Measurements from ENCODE around the gene C1orf53. TPM values are rescaled to one million over a fixed set of nuclear protein-coding genes. Genes with fewer than 3 reads are reported as not detected.

Gene C1orf53
- total RNA-seq, 1 experiment from 2014 or later: 1.4 TPM

DNA sequence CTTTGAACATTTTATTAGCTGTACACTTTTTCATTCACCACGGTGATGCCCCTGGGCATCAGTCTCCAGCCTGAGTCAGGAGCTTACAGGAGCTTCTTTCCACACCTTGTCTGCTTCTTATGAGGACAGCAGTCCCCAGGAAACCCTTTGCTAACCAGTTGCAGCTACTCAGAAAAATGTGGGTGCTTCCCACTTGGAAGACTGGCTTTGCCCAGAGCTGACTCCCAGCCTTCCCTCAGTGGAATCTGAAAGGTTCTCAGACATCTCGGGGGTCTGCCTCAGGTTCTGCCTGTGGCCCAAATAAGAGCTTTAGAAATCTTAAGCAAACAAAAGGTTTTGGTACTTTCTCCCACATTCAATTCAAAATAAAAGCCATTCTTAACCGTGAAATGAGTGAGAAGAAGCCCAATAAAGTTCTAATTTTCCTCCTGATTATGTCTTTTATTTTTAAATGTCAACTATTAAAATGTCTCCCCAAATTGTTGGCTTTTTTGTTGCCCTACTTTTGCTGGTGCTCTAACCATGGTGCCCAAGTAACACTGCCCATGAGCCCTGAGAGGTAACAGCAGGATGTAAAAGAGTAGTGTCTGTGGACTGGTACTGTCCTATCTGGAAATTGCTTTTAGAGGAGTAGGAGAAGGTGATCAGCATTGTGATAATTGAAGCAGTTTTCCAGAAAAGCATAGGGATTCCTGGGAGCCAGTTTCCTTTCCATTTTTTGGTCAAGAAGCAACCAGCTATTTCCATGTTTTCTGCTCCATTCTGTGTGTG lies 5.6 kb downstream of the C1orf53 start:
- H3K27me3 ChIP-seq (replicated peaks; ENCODE audit: insufficient read depth, low read depth, low read length, poor library complexity): peaks cover 86% of the 10 kb centered on the region
- intact Hi-C loops (cut with micrococcal nuclease; ENCODE audit: unreplicated experiment): no loop called here
- BruUV-seq (replicated peaks): no TSS peak

DNA sequence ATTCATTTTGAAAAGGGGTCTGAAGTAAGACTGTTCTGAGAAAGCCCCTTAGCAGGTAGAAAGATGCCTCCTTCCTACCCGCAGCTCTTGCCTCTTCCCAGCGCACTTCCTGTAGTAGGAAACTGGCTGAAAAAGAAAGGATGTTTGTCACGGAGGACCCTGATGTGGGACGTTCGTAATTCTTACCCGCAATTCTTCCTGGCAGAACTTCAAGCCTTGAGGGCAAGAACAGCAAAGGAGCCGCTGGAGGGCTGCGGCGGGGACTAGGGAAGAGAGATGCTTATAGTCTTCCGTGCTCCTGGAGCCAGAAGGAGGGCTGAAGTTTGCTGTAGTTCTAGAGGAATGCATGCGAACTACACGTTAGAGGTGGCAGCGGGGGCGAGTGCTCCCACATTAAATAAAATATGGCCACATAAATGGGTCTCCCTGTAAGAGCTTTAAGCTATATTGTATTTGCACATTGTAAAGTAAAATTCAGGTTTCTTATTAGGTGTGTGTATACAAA lies 6.3 kb downstream of the C1orf53 start:
- Histone ChIP-seq H3K9me3 (ENCODE audit: low read depth, low read length, poor library complexity, severe bottlenecking) (no peaks in the 10 kb centered on the region), H3K27me3 (replicated peaks; ENCODE audit: insufficient read depth, low read depth, low read length, poor library complexity) (peaks cover 94% of the 10 kb centered on the region), H3K4me1 (ENCODE audit: insufficient read depth, low read length, poor library complexity, severe bottlenecking) (peaks cover 14% of the 10 kb centered on the region), H3K4me3 (ENCODE audit: low read depth, low read length, poor library complexity, severe bottlenecking) (no peak overlapping the region), H3K36me3 (ENCODE audit: insufficient read depth, low read length, poor library complexity, severe bottlenecking) (no peaks in the 10 kb centered on the region), H3K27ac (ENCODE audit: low read depth, low read length, poor library complexity, severe bottlenecking) (no peak overlapping the region)
- ChIA-PET CTCF (no interaction called here), POLR2A (ENCODE audit: low non-redundant PET) (no interaction called here)
- intact Hi-C loops (cut with micrococcal nuclease; ENCODE audit: unreplicated experiment): no loop called here
- DNase-seq (ENCODE audit: low spot score): peak; percentile 21
- no TSS peak for BruUV-seq (replicated peaks)
- TF ChIP-seq EZH2 (IDR thresholded peaks at IDR 0.05; ENCODE audit: borderline replicate concordance, low read depth, low read length, poor library complexity, severe bottlenecking): peak; percentile 66
- TF ChIP-seq, protein P1, sequence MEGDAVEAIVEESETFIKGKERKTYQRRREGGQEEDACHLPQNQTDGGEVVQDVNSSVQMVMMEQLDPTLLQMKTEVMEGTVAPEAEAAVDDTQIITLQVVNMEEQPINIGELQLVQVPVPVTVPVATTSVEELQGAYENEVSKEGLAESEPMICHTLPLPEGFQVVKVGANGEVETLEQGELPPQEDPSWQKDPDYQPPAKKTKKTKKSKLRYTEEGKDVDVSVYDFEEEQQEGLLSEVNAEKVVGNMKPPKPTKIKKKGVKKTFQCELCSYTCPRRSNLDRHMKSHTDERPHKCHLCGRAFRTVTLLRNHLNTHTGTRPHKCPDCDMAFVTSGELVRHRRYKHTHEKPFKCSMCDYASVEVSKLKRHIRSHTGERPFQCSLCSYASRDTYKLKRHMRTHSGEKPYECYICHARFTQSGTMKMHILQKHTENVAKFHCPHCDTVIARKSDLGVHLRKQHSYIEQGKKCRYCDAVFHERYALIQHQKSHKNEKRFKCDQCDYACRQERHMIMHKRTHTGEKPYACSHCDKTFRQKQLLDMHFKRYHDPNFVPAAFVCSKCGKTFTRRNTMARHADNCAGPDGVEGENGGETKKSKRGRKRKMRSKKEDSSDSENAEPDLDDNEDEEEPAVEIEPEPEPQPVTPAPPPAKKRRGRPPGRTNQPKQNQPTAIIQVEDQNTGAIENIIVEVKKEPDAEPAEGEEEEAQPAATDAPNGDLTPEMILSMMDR (conservative IDR thresholded peaks at IDR 0.05; ENCODE audit: low read depth, low read length): no peak

More for the DNA sequence above, 5.6 kb downstream of the C1orf53 start:
- CTCF ChIA-PET: no interaction called here
- H3K4me3 ChIP-seq (ENCODE audit: low read depth, low read length, poor library complexity, severe bottlenecking): no peak overlapping the region
- no peak for TF ChIP-seq EZH2 (IDR thresholded peaks at IDR 0.05; ENCODE audit: borderline replicate concordance, low read depth, low read length, poor library complexity, severe bottlenecking)
- TF ChIP-seq, protein P1 (conservative IDR thresholded peaks at IDR 0.05; ENCODE audit: low read depth, low read length): no peak
- POLR2A ChIA-PET (ENCODE audit: low non-redundant PET): interaction anchor here (0.7 kb wide), 1 partner anchor 1732 kb away, joined by 7 read pairs; no protein-coding TSS in a partner anchor
- peaks cover 14% of the 10 kb centered on the region for H3K4me1 ChIP-seq (ENCODE audit: insufficient read depth, low read length, poor library complexity, severe bottlenecking)
- no peaks in the 10 kb centered on the region for H3K9me3 ChIP-seq (ENCODE audit: low read depth, low read length, poor library complexity, severe bottlenecking)
- H3K36me3 ChIP-seq (ENCODE audit: insufficient read depth, low read length, poor library complexity, severe bottlenecking): no peaks in the 10 kb centered on the region
- DNase-seq (ENCODE audit: low spot score): no peak
- H3K27ac ChIP-seq (ENCODE audit: low read depth, low read length, poor library complexity, severe bottlenecking): no peak overlapping the region

DNA sequence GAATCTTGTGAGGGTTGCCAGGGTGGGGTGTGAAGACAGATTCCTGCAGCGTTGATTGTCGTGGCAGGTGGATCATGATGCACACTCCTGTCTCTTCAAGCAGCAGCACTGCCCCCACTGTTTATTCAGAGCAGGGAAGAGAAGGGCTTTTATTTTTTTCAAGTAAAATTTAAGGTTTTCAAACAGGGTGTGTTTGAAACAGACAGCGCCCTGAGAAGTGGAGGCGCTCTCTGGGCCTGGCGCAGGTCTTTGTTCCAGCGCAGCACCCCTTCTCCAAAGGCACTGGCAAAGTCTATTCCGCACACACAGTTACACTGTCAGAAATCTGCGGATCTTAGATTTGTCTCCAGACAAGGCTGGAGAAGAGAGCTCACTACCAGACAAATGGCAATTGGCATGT lies 7.0 kb downstream of the C1orf53 start:
- intact Hi-C loops (cut with micrococcal nuclease; ENCODE audit: unreplicated experiment): no loop called here
- Histone ChIP-seq H3K36me3 (ENCODE audit: insufficient read depth, low read length, poor library complexity, severe bottlenecking) (no peaks in the 10 kb centered on the region), H3K4me1 (ENCODE audit: insufficient read depth, low read length, poor library complexity, severe bottlenecking) (peaks cover 14% of the 10 kb centered on the region), H3K4me3 (ENCODE audit: low read depth, low read length, poor library complexity, severe bottlenecking) (no peak overlapping the region), H3K9me3 (ENCODE audit: low read depth, low read length, poor library complexity, severe bottlenecking) (no peaks in the 10 kb centered on the region), H3K27me3 (replicated peaks; ENCODE audit: insufficient read depth, low read depth, low read length, poor library complexity) (peaks cover 99% of the 10 kb centered on the region), H3K27ac (ENCODE audit: low read depth, low read length, poor library complexity, severe bottlenecking) (no peak overlapping the region)
- POLR2A ChIA-PET (ENCODE audit: low non-redundant PET): no interaction called here
- DNase-seq (ENCODE audit: low spot score): no peak
- TF ChIP-seq, protein P1 (conservative IDR thresholded peaks at IDR 0.05; ENCODE audit: low read depth, low read length): no peak
- no peak for TF ChIP-seq EZH2 (IDR thresholded peaks at IDR 0.05; ENCODE audit: borderline replicate concordance, low read depth, low read length, poor library complexity, severe bottlenecking)
- CTCF ChIA-PET: no interaction called here
- no TSS peak for BruUV-seq (replicated peaks)
